OCI-LY3 (cell line): Measurements from ENCODE around the gene CASP10.
"Not testable (repeated sequence)": the region's sequence is repeated elsewhere in the genome, so short reads cannot be mapped to it uniquely, and the experiment has no call there.

Source experiments
- H2AFZ ChIP-seq: fragments of 200-600, 300-600 bp; shearing (Covaris generic); 2 replicates; pipeline ENCODE4 v1.6.0; 2014; ENCODE audit warnings: antibody characterized with exemption, low read depth, low read length
- H3K27ac ChIP-seq: fragments of 200-600, 300-600 bp; sonication (generic); 2 replicates; pipeline ENCODE4 v1.5.1; 2014; ENCODE audit warnings: mild to moderate bottlenecking, low read length, moderate library complexity, mixed read lengths
- H3K27me3 ChIP-seq: fragments of 200-600, 300-600 bp; sonication (generic); 2 replicates; pipeline ENCODE4 v1.6.1; 2014; ENCODE audit warnings: low read depth, low read length, mixed read lengths
- H3K36me3 ChIP-seq: fragments of 200-600, 300-600 bp; sonication (generic); replicated peaks from 2 replicates; pipeline ENCODE3; 2014; ENCODE audit warnings: low read depth, low read length, mixed read lengths
- H3K4me1 ChIP-seq: fragments of 300-600, 200-600 bp; sonication (generic); 2 replicates; pipeline ENCODE4 v1.6.1; 2014; ENCODE audit warnings: low read length, mixed read lengths
- H3K4me2 ChIP-seq: fragments of 200-600, 300-600 bp; sonication (generic); 2 replicates; pipeline ENCODE4 v1.6.1; 2014; ENCODE audit warnings: low read length, mixed read lengths
- H3K4me3 ChIP-seq: fragments of 300-600, 200-600 bp; sonication (generic); 2 replicates; pipeline ENCODE4 v1.5.1; 2014; ENCODE audit warnings: antibody characterized with exemption, mild to moderate bottlenecking, low read length, moderate library complexity
- H3K79me2 ChIP-seq: fragments of 300-600, 200-600 bp; shearing (Covaris generic); 2 replicates; pipeline ENCODE4 v1.6.1; 2014; ENCODE audit warnings: mild to moderate bottlenecking, low read length, mixed read lengths
- H3K9ac ChIP-seq: fragments of 300-600, 200-600 bp; shearing (Covaris generic); 2 replicates; pipeline ENCODE4 v1.6.0; 2014; ENCODE audit warnings: mild to moderate bottlenecking, low read length, moderate library complexity
- H3K9me3 ChIP-seq: fragments of 200-600, 300-600 bp; shearing (Covaris generic); 2 replicates; pipeline ENCODE4 v1.6.1; 2014; ENCODE audit warnings: low read length, mixed read lengths; ENCODE audit not compliant: insufficient read depth
- H4K20me1 ChIP-seq: fragments of 200-600, 300-600 bp; sonication (generic); 2 replicates; pipeline ENCODE4 v1.6.1; 2016; ENCODE audit warnings: low read length, mixed read lengths; ENCODE audit not compliant: insufficient read depth
- CTCF ChIP-seq: fragments of 200-600, 300-600 bp; sonication (generic); IDR thresholded peaks from 2 replicates; pipeline ENCODE4 v1.5.1; 2014; ENCODE audit warnings: antibody characterized with exemption, low read length, low read depth
- EZH2phosphoT487 ChIP-seq: fragments of 200-600 bp; shearing (Covaris generic); IDR thresholded peaks from 2 replicates; pipeline ENCODE4 v1.6.1; 2018; ENCODE audit warnings: antibody characterized with exemption, mixed run types, low read depth

The CASP10 gene

GRCh38 chr2:201144101-201145051 is 38.6 kb upstream of the CASP10 start:
- Histone ChIP-seq H3K79me2 (peaks cover 93% of the 10 kb centered on the region), H3K4me1 (peaks cover 20% of the 10 kb centered on the region), H3K36me3 (peaks cover 63% of the 10 kb centered on the region), H3K9me3 (no peaks in the 10 kb centered on the region), H3K27ac (no peak overlapping the region), H3K27me3 (no peaks in the 10 kb centered on the region), H2AFZ (no peak overlapping the region), H3K4me3 (no peak overlapping the region), H3K9ac (no peak overlapping the region), H3K4me2 (no peak overlapping the region), H4K20me1 (peaks cover 75% of the 10 kb centered on the region)
- TF ChIP-seq EZH2phosphoT487 (no peak), CTCF (no peak)

- H3K79me2 ChIP-seq, result peaks cover 93% of the 10 kb centered on the region
- H3K36me3 ChIP-seq, result peaks cover 71% of the 10 kb centered on the region
- no peak overlapping the region for H3K4me2 ChIP-seq
- no peak overlapping the region for H3K9ac ChIP-seq
- no peaks in the 10 kb centered on the region for H3K27me3 ChIP-seq
- peak overlapping the region; percentile 54 for H3K27ac ChIP-seq
- no peak for TF ChIP-seq CTCF
- no peak for TF ChIP-seq EZH2phosphoT487
- no peaks in the 10 kb centered on the region for H3K9me3 ChIP-seq
- H4K20me1 ChIP-seq, result peaks cover 75% of the 10 kb centered on the region
- H3K4me1 ChIP-seq, result peaks cover 57% of the 10 kb centered on the region
- no peak overlapping the region for H2AFZ ChIP-seq
- no peak overlapping the region for H3K4me3 ChIP-seq
Observed at GRCh38 chr2:201148434-201148990, 34.4 kb upstream of the CASP10 start.

GRCh38 chr2:201149064-201149820 is 33.7 kb upstream of the CASP10 start:
- H3K9me3 ChIP-seq, result no peaks in the 10 kb centered on the region
- 0 out of 2 replicates have a peak overlapping the region, but pooled peaks have one; percentile 1 for H3K4me2 ChIP-seq
- H4K20me1 ChIP-seq, result peaks cover 72% of the 10 kb centered on the region
- no peaks in the 10 kb centered on the region for H3K27me3 ChIP-seq
- peaks cover 90% of the 10 kb centered on the region for H3K79me2 ChIP-seq
- peaks cover 59% of the 10 kb centered on the region for H3K4me1 ChIP-seq
- no peak overlapping the region for H3K9ac ChIP-seq
- no peak overlapping the region for H3K4me3 ChIP-seq
- no peak overlapping the region for H2AFZ ChIP-seq
- TF ChIP-seq CTCF (no peak), EZH2phosphoT487 (no peak)
- H3K27ac ChIP-seq, result peak overlapping the region; percentile 54
- H3K36me3 ChIP-seq, result peaks cover 67% of the 10 kb centered on the region

GRCh38 chr2:201149821-201150165 is 33.1 kb upstream of the CASP10 start:
- peaks cover 64% of the 10 kb centered on the region for H3K4me1 ChIP-seq
- not testable (repeated sequence) for H3K4me2 ChIP-seq, H3K4me3 ChIP-seq, H2AFZ ChIP-seq, H3K9ac ChIP-seq, H3K27me3 ChIP-seq, H3K9me3 ChIP-seq
- H3K79me2 ChIP-seq, result peaks cover 90% of the 10 kb centered on the region
- H3K36me3 ChIP-seq, result peaks cover 68% of the 10 kb centered on the region
- 0 out of 2 replicates have a peak overlapping the region, but pooled peaks have one; percentile 54 for H3K27ac ChIP-seq
- peaks cover 73% of the 10 kb centered on the region for H4K20me1 ChIP-seq
